Activated CD8-positive, alpha-beta memory T cell treated with anti-CD3 and anti-CD28 coated beads, Interleukin-2, amount 50 U/mL, for 48 hours (primary cell): ENCODE measurements around the gene KMT2E.
"Not testable (repeated sequence)": the region's sequence is repeated elsewhere in the genome, so short reads cannot be mapped to it uniquely, and the experiment has no call there.

Experiments
- DNase-seq: peaks from one replicate; pipeline ENCODE4 v3.0.0-alpha.2; 2020

The KMT2E gene, protein sequence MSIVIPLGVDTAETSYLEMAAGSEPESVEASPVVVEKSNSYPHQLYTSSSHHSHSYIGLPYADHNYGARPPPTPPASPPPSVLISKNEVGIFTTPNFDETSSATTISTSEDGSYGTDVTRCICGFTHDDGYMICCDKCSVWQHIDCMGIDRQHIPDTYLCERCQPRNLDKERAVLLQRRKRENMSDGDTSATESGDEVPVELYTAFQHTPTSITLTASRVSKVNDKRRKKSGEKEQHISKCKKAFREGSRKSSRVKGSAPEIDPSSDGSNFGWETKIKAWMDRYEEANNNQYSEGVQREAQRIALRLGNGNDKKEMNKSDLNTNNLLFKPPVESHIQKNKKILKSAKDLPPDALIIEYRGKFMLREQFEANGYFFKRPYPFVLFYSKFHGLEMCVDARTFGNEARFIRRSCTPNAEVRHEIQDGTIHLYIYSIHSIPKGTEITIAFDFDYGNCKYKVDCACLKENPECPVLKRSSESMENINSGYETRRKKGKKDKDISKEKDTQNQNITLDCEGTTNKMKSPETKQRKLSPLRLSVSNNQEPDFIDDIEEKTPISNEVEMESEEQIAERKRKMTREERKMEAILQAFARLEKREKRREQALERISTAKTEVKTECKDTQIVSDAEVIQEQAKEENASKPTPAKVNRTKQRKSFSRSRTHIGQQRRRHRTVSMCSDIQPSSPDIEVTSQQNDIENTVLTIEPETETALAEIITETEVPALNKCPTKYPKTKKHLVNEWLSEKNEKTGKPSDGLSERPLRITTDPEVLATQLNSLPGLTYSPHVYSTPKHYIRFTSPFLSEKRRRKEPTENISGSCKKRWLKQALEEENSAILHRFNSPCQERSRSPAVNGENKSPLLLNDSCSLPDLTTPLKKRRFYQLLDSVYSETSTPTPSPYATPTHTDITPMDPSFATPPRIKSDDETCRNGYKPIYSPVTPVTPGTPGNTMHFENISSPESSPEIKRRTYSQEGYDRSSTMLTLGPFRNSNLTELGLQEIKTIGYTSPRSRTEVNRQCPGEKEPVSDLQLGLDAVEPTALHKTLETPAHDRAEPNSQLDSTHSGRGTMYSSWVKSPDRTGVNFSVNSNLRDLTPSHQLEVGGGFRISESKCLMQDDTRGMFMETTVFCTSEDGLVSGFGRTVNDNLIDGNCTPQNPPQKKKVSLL (N-terminal part only)

DNA sequence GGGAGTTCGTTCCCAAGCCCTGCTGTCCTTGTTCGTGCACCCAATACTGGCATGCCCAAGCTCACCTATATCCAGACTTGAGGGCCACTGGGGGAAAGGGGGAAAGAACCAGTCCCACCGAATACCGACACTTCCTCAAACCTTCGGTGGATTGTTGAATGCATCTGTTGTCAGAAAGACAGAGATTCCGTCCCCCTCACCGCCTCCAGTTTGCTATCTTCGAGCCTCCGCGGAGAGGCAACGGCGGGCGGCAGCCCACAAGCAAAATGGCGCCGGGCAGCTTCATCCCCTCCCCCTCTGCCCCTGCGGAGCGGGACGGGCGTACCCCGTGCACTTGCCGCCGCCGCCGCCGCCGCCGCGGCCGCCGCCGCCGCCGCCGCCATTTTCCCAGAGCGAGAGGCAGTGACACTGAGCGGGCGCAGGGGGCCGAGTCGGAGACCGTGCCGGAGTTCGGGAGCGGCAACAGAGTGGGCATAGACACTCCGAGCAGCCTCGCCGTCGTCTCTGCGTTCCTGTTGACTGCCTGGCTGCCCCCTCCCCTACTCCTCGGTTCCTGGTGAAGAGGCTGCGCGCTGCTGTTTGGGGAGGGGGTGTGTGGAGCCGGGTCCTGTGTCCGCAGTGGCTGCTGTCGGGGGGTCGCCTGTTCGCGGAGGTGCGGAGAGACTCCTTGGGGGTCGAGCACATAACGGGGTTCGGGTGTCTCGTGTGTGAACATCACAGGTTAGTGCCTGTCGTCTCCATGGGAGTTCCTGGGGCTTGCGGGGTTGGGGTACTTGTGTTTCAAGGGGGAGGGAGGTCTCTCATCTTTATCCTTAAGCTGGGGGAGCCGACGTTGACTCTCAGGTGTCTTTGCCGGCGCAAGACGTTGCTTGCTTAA, at the start of gene KMT2E:
TSS of gene KMT2E (plus strand) at position 390 of the 877 bp plus-strand sequence. CDS start 26,748 bp downstream, outside the sequence.
- DNase-seq = peak; percentile 96

DNA sequence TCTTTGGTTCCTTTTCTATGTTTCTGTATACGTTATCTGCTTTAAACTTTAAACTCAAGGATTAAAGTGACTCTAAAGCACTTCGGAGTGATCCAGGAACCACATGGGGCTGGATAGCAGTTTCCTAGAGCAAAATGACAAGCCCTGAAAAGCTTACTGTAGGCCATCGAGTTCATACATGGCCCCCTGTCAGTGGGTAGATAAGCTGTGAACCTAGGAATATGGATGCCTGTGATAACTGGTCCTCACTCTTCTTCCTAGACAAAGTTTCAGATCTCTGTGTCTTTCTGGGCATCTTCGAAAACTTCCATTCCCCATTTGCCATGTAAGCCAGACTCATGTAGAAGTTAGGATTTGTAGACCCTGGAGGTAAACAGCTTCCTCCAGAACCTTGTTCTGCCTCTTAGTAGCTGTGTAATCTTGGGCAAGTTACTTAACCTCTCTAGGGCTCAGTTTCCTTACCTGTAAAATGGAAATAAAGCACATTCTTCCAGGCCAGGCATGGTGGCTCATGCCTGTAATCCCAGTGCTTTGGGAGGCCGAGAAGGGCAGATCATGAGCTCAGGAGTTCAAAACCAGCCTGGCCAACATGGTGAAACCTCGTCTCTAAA, 49.3 kb upstream of the KMT2E start:
- DNase-seq = no peak

DNA sequence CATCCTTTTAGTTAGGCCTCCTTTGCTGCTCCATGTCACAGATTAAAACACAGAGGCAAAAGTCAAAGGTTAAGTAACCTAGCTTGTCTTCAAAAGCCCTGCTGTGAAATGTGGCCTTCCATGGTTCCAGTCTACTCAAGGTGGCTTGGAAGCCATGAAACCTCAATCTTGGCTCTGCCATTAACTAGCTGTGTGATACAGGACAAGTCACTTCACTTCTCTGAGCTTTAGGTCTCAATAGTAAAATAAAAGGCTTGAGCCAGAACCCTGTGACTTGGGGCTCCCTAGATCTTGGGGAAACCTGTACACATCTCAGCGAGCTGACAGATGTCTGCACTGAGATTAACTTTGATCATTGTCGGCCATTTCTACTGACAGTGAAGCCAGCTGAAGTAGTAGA, 48.0 kb upstream of the KMT2E start:
- DNase-seq = no peak

DNA sequence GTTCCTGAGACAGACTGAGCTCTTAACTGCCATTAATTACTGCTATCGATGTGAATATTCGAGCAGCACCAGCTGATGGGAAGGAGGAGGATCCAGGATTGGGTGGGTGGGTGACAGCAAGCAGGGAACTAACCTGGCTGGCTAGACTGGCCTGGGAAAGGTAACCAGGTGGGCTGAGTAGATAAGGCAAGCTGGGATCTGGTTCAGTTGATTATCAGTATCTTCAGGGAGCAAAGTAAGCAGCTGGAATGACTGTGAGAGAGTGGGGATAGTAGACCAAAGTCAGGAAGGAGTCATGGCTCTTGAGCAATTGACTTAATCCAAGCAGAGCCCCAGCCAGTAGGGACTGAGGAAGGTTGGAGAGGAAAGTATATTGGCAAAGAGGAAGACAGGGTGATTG, 46.9 kb upstream of the KMT2E start:
- DNase-seq = no peak

DNA sequence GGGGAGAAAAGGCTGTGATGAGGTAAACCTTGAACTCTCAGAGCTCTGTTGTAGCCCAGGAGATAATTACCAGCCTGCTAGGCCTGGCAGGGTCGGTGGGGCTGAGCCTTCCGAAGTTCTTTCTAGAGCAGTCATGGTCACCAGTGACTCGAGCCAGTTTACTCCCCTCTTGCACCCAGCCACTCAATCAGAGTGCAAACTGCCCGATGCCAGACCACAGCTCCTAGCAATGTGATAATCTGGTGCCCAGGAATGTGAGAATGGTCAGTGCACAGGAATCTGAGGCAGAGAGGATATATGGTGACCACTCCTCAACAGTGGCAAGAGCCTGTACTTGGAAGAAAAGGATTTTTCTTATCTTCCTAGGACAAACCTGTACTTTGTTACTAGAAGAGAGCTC, 46.4 kb upstream of the KMT2E start:
- DNase-seq = no peak

DNA sequence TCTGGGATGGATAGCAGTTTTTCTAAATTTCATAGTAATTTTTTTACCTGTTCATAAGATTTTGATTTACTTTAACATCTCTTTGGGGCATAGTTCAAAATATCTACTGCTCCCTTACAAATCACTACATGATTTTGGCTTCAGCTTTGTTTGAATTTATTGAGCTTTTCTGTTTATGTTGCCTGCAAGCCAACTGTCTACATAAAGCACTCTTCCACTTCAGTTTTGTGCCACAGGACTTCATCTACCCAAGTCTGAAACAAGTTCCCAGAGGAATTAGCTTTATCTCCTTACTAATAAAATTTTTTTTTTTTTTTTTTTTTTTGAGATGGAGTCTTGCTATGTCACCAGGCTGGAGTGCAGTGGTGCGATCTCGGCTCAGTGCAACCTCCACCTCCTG, 45.4 kb upstream of the KMT2E start:
- no peak for DNase-seq

DNA sequence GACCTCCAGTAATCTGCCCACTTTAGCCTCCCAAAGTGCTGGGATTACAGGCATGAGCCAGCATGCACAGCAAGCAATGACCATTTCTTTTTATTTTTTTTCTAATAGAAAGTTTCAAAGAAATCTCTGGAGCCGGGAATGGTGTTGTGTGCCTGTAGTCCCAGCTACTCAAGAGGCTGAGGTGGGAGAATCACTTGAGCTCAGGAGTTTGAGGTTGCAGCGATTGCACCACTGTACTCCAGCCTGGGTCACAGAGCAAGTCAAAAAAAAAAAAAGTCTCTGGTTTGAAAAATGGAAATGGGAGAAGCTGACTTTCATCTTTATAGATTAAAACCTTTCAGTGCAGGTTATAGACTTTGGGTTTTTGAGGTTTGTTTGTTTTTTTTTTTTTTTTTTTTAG, 44.8 kb upstream of the KMT2E start:
- no peak for DNase-seq

DNA sequence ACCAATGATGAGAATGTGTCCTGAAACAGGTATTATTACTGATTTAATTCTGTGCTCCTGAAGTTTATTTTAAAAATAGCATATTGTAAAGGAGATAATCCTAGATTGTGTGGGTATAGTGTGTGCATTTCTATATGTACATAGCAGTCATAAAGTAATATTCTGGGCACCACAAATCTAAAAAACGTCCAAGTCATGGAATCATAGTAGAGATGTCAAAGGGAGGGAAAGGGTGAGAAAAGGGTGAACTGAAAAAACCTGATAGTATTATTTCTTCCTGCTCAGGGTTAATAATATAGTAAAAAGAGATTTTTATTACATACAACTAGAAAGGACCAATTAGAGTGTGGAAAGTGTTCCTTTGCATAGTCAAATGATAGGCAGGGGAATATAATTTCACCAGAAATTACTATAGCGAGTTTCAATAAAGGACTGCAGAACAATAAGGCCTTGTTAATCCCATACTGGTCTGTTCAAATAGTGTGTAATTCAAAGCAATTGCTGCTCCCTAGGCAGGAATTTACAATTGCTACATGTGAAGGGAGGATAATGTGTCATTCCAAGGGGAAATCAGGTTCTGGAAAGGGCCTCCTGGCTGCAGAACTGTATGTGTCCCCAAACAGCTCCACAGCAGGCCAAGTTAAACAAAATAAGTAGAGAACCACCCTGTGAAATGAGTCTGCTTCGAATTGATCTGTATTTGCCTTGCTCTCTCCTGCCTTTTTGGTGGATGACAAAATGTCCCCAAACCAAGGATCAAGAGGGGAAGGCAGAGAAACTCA, 42.5 kb upstream of the KMT2E start:
- no peak for DNase-seq

DNA sequence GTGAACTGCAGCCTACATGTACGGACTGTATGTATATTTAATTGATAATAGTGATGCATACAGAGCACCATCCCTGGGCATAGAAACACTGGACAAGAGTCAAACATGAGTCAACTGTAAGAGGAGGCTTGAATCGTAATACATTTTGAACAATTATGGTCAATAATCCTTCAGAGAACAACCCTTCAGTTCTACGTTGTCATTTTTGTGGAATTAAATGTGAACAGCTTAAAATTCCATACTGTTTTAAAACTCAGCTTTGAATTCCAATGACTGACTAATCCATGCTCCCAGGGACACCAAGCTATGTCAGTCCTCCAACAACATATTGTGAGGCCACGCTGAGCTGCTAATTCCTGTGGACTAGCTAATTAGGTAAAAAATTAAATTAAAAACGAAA, 41.5 kb upstream of the KMT2E start:
- DNase-seq = no peak

DNA sequence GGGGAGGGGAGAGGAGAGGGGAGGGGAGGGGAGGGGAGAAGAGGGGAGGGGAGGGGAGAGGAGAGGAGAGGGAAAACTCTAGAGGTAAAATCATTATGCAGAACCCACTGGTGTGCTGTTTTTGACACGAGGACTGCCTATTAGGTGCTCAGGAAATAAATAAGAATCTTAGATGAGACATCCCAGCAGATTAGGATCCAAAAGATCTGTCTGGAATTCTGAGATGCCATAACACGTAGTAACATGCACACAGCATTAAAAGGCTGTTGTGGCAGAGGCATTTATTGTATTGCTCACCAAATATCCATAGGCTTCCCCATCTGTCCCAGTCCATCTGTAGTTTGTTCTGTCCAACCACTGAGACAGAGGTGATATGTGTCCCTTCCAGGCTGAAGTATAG, 40.8 kb upstream of the KMT2E start:
- DNase-seq = no peak

DNA sequence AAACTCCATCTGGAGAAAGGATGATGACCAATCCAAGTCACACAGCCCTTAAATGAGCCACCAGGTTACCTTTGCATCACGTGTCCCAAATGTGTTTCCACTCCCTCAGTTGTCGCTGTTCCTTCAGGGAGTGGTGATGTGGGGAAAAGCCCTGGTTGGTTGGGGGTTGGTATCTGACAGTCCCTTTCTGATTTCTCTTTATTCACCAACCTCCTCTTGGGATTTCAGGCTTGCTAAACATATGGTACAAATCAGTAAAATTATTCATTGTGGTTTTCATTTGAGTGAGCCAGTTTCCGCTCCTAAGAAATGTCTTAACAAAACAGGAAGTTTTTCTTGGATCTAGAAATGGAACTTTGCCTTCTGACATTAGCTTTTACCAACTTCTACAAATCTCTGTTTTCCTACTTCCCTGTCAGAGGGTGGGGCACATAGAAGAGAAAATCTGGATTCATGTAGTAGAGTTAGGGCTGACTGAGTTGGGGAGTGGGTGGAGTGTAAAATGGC, 40.0 kb upstream of the KMT2E start:
- DNase-seq = no peak

DNA sequence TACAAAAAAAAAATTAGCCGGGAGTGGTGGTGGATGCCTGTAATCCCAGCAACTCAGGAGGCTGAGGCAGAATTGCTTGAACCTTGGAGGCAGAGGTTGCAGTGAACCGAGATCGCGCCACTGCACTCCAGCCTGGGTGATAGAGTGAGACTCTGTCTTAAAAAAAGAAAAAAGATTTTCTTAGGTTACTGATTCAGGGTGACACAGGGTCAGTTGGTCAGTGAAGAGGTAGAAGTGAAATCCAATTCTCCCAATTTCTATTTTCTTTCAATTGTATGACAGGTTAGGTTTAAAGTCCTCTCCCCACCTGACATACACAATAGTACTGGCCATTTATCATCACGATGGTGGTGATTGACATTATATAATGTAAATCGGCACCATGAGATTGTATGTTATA, 38.5 kb upstream of the KMT2E start:
- not testable (repeated sequence) for DNase-seq

DNA sequence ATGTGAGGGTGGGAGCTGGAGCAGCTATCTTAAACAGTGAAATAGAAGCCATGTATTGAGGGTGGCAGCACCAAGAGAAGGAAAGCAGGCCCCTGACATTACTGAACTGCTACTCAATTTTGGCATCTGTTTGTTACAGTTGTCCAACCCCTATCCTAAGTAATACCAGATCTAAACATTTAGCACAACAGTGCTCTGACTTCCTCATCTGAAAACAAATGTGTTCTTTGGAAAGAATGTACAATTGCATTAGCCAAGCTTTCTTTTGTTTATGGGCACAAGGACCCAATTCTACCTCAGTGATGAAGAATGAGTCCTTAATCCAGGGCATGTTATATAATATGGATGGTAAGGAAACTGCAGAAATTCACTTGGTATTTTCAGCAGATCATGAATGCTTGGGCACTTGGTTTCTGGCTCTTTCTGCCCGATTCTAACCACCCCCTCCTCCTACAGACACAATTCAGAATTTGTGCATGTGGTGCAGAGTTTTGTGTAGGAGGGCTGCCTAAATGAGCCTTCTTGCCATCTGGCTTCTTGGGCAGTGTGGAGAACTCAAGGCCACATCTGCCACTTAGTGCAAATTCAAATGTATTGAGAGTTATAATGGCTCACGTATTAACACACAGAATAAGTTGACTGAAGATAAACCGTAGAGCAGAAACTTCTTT, 36.9 kb upstream of the KMT2E start:
- DNase-seq = no peak

DNA sequence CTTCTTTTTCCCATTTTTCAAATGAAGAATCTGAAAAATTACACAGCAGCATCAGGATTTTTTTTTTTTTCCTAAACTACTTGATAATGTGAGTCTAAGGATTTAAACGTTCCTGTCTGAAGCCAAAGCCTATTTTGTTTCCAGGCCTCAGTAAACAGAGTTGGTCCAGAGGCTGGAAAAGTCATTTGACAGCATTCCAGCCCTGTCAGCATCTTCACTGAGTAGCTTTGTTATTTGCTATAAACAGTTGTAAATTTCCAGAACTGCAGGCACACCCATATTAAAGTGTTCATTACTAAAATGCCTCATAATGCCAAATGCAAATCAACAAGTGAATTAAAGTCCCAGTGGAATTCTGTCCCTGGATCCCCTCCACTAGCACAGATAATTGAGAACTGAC, 35.5 kb upstream of the KMT2E start:
- DNase-seq = no peak

DNA sequence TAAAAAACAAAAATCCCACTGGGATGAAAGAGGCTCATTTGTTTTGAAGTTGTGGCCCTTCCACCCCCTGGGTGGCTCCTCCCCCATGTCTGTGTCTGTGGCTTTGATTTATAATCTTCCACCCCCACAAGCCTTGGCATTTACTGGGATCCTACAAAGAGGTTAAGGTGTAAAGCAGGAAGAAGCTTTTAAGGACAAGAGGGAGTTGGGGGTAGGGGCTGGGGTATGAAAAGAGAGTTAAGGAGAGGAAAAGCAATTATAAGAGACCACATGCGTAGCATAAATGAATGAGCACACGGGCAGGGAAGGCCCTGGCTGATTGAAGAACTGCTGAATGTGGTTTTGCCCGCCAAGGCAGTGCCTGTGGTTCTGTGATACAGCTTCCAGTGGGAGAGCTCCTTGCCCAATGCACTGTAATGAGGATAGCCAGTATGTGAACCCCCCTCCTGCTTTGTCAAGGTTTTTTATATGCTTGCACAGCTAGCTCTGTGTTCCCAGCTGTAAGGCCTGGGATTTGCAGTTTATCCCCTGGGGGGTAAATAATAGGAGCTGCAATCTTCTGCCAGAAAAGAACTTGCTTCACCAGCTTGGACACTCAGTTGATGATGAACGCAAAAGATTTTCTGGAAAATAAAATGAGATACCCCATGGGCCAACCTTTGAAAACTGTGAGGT, 34.7 kb upstream of the KMT2E start:
- DNase-seq = no peak

DNA sequence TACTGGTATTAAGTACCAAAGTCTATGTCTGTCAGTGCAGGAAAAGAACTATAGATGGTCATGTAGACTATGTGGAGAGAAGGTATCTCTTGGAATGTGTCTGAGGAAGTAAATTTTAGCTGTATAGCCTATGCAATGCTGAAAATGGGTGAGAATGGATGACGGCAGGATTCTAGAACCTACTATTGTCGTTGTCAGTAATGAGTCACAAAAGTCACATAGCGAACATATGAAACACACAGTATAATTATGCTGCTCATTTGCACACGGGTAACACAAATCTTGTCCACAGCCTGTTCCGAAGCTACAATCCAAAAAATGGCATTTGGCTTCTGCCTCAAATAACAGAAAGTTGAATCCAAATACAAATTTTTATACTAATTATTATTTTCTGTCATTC, 33.6 kb upstream of the KMT2E start:
- no peak for DNase-seq

DNA sequence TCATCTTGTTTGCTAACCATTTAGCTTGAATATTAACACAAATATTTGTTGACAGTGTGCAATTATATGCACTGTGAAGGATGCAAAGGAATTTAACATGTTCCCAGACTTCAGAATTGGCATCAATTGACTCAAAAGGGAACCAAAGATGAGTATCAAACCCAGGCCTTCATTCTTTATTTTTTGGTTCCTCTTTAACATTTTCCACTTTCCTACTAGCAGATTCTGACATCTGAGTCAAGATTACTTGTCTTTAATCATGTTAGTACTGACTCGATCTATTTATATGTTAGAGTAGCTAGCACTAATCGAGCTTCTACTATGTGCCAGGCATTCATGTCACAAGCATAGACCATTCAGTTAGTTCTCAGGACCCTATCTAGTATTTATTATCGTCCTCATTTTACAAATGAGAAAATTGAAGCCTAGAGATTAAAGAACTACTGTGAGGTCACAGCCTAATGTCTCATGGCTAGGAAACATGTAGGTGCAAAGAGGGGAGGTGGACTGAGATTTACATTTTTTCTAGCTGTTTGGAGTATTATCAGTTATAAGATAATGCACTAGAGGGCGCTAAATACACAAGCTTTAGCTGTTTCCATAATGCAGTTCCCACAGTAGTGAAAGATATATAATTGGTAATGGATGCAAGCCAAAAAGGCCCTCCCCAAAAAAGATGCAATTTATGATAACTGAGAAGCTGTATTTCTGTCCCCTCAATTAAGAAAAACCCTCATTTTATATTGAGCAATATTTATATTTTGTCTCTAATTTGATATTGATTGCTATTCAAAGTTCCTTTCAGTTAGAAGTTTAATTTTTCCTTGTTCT, 32.9 kb upstream of the KMT2E start:
- DNase-seq = no peak

DNA sequence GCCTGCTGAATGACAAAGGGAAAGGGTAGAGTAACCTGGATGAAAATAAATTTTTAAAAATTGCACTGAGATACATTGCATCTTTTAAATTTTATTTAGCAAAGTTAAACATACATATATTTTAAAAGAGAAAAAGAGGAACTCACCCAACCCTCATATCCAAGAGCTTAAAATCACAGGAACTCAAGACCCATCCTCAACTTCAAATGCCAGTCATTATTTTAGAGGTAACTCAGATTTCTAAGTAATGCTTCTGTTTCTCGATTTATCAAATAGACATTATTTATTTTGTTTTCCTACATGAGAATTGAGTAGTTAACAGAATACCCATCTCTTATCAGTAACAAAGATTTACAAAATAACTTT, 32.4 kb upstream of the KMT2E start:
- no peak for DNase-seq
